Stimulated activated CD4-positive, alpha-beta T cell treated with anti-CD3 and anti-CD28 coated beads, Interleukin-2, amount 100 ng/mL, for 4 hours (primary cell): ENCODE results near the gene RNF150.
"Not testable (repeated sequence)": the region's sequence is repeated elsewhere in the genome, so short reads cannot be mapped to it uniquely, and the experiment has no call there.

Source experiments
- DNase-seq: peaks from one replicate; pipeline ENCODE4 v3.0.0-alpha.2; 2020; ENCODE audit warnings: low read depth

Gene RNF150

DNA sequence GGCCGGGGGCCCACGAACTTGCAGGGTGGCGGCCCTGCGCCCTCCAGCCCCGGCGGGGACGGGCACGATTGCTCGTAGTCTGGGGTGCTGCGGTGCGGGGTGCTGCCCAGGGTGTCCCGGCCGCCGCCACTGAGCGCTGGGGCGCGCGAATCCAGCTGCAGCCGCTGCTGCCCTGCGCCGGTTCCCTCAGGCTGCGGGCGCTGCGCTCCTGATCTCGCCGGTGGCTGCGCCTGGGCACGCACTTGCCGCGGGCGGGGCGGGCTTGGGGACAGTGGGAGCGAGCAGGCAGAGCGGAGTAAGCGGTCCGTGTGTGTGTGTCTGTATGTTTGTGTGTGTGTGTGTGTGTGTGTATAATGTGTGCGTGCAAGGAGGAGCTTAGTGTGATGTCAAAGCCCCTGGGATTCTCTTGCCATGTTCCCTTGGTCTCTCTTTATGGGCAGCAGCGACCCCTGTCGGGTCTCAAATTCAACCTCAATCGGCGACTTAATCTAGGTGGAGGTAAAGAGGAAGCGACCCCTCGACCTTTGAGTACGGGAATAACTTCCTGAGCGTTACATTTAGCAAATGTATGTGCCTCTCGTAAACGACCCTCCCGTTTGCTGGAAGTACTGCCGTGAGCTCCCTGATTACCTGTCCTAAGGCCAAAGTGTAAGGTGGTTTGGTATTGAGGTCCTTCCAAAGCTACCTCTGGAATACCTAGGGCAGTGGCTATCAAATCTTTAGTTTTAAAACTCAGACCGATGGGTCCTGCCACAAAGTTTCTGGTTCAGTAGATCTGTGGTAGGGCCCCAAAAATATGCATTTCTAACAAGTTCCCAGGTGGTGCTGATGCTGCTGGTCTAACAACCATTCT is at the start of gene RNF150:
TSS of gene RNF150 (minus strand) at position 324 of the 853 bp plus-strand sequence.
- peak; percentile 3 for DNase-seq

GRCh38 chr4:141180991-141181761 is 47.9 kb upstream of the RNF150 start:
- DNase-seq = no peak

DNA sequence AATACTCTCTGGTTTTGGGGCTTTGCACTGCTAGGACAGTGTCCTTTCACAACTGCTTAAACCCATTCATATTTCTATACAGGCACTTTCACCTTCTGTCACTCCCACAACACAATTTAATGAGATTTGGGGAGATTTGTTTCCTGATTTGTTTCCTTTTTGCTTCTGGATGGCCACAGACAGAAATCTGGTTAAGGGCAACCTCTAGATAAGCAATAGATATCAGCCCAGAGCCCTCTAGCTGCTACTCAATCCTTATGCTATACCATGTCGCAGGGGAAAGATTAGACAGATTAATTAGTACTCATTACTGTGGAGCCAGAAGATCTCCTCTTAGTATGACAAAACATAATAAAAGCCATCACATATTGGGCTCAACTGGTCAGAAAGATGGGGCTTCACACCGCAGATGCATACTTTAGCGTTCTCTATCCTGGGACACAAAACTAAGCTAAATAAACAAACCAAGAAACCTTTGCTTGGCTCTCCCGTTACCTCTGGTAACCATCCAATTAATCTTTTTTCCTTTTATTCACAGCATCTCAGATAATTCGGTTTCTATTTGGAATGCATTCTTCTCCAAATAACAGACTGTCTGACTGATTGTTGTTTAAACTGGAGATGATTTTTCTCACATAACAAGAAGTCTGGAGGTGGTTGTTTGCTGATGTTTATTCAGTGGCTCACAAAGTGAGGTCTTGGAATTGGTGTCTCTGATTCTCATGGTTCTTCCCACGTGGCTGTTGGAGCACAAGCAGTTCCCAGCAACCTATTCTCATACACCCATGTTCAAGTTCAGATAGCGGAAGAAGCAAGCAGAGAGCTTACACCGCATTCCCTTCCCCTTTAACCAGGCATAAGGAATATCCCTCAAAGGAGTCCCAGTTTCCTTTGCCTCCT is 46.5 kb upstream of the RNF150 start:
- no peak for DNase-seq

- no peak for DNase-seq
Measured at GRCh38 chr4:141177171-141177570, 43.9 kb upstream of the RNF150 start.

GRCh38 chr4:141174457-141174856 is 41.2 kb upstream of the RNF150 start:
- DNase-seq = no peak

GRCh38 chr4:141170671-141171070 is 37.4 kb upstream of the RNF150 start:
- no peak for DNase-seq

DNA sequence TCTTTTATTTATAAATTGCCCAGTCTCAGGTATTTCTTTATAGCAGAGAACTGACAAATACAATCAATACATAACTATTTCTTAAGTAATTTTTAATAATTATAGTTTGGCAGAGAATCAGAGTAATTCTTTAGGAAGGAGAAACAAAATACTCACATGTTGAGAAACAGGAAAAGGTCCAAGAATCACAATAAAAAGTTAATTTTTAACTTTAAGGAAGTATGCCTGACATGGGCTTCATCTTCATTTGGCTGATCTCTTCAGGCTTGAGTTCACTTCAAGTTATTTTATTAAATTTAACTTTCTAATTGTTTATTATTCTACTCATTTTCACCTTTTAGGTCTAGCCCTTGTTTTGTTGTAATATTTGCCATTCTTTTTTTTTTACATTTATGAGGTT is 36.1 kb upstream of the RNF150 start:
- no peak for DNase-seq

DNA sequence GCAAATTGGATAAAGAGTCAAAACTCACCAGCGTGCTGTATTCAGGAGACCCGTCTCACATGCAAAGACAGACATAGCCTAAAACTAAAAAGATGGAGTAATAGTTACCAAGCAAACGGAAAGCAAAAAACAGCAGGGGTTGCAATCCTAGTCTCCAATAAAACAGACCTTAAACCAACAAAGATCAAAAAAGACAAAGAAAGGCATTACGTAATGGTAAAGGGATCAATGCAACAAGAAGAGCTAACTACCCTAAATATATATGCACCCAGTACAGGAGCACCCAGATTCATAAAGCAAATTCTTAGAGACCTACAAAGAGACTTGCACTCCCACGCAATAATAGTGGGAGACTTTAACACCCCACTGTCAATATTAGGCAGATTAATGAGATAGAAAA is 31.7 kb upstream of the RNF150 start:
- DNase-seq = not testable (repeated sequence)

GRCh38 chr4:141159027-141159426 is 25.8 kb upstream of the RNF150 start:
- no peak for DNase-seq

GRCh38 chr4:141158219-141158618 is 24.9 kb upstream of the RNF150 start:
- no peak for DNase-seq

- DNase-seq = no peak
Measured at GRCh38 chr4:141155586-141155985, 22.3 kb upstream of the RNF150 start.

DNA sequence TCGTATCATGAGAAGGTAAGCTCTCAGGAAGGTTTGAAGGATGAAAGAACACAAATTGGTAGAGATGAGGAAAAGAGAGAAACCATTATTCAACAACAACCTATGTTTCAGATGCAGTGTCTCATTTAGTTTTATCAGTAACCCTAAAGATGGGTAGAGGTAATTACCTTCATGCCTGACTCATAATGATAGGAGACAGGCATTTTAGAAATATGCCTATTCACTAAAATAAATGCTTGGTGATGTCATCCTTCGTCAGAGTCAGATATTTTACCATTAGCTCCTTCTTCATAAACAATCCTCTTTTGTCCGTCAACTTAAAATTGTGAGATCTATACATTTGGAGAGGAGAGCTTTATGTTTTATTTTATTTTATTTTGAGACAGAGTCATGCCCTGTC is 21.5 kb upstream of the RNF150 start:
- DNase-seq = no peak

DNA sequence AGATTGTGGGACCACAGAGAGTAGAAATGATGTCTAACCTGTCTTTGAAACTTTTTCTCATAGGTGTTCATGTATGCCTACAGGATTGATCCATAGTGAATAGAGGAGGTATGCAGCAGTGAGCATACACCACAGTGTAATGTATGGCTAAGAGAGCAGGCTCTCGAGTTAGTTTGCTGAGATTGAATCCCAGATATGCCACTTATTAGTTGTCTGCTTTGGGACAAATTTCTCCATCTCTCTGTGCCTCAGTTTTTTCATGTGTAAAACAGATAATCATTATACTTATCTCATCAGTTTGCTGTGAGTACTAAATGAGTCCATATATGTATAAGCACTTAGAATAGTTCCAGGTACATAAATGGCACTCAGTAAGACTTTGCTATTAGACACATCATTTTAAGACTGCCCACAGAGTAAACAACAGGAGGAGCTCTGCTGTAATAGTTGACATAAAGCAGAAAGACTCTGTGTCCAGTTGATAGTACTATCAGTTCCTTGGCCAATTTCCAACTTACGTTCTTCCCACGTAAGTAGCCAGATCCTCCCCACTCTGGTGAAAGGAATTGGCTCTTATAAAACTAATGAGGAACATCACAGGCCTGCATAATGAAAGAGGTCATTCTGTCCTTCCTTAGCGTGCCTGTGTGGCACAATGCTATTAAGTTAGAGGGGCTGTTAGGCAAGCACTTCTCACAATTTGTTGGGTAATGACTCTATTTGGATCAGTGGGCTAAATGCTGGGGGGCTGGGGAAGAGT is 20.7 kb upstream of the RNF150 start:
- DNase-seq = no peak

DNA sequence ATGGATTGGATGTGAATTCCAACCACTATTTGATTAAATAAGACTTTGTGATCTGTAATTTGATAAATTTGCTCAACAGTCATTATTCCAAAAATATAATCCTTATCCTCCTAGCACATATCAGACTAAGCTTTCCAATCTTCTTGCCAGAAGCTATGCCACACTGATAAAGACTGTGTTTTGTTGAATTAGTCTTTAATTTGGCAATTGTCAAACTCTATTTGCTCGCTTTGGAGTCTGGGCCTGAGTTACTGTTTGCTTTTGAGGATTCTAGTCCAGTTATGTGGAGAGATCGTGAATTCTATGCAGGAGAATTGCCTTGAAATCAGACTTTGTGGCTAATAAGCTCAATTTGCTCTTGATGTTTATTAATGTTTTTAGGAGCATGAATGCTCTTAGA is 10.9 kb upstream of the RNF150 start:
- DNase-seq = no peak

- DNase-seq = no peak
Measured at GRCh38 chr4:141142423-141142822, 9.2 kb upstream of the RNF150 start.

DNA sequence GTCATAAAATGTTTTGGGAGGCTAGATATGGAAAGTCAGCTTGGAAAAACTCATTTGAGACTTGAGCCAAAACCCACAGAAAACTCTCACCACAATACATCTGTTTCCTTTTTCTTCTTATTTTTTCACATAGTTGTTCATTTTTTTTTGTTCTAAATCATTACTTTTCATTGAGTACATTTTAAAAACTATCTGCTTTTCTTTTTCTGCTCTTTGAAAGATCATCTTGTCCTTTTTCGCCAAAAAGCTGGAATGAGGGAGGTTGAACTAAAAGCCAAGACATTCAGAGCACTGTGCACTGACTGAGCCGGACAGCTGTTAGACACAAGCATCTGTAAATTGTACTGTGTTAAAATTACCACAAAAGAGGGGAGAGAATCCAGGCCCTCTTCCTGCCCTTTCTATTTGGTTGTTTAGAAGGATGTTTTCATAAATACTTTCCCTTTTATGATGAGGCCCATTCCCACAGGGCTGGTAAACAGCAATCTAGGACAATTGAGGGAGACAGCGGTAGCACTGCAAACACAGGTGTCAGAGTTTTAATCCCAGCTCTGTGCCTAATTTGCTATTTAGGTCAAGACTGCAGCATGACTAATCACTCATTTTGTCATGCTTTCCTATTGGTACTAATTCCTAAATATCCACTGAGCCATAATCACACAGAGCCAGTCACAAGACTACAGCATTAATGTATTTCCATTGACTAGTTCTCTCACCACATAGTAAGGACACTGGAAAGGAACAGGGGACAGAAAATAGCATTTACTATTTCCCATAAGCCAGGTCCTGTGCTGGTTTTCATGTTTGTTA is 7.3 kb upstream of the RNF150 start:
- DNase-seq = no peak

- DNase-seq = no peak
Measured at GRCh38 chr4:141133999-141134995, 1.0 kb upstream of the RNF150 start.

DNA sequence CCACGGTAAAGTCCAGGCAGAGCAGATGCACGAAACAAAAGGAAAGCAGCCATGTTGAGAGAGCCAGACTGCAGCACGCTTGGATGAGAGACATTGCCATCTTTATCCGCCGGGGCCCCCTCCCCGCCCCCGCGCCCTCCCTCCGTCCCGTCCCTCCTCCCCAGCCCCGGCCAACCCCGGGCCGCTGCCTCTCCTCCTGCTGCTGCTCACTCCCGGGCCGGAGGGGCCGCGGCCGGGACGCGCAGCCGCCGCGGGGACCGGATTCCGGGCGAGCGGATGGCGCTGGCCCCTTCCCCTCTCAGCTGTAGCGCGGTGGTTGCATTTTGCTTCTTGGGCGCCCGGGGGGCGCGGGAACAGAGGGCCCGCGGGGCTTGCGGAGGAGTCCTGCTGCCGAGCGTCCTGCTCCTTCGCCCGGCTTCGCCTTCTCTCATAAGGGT is 542 bp downstream of the RNF150 start:
- DNase-seq = no peak

- no peak for DNase-seq
Measured at GRCh38 chr4:141132072-141132708, 1.1 kb downstream of the RNF150 start.
